ENCODE measurements around the gene FKBP2.

Gene FKBP2

GRCh38 chr11:64284048-64284961, 43.4 kb downstream of the FKBP2 start, which contains the start of gene BAD:
Gene BAD, minus strand, starts transcription at chr11:64284665. Its CDS starts 297 bp downstream, at chr11:64284368.
- H3K4me3 ChIP-seq, result peak within 1 kb of the TSS; percentile 92
- DNase-seq (ENCODE audit: low read depth, low spot score), result peak; percentile 45
- peak within 1 kb of the TSS; percentile 78 for H3K27ac ChIP-seq
- TF ChIP-seq POLR2AphosphoS5 (IDR thresholded peaks at IDR 0.05; ENCODE audit: borderline replicate concordance, low read depth, low read length), result peak; percentile 78; the same call in 1 of the 2 replicates
- TF ChIP-seq EZH2 (IDR thresholded peaks at IDR 0.05), result no peak
- peak; percentile 34 for TF ChIP-seq FOXP2 (optimal IDR thresholded peaks at IDR 0.05; ENCODE audit: control extremely low read depth, extremely low read length, insufficient read depth)
- H3K36me3 ChIP-seq (ENCODE audit: insufficient read depth, low read length), result no peaks in the 10 kb centered on the region; the same call in 1 of the 2 replicates
- H3K9ac ChIP-seq (ENCODE audit: insufficient read length), result peak within 1 kb of the TSS; percentile 66
- no peaks in the 10 kb centered on the region for H3K9me3 ChIP-seq (ENCODE audit: low read depth, low read length)

- no peak for DNase-seq (ENCODE audit: low read depth, low spot score)
- Histone ChIP-seq H3K9ac (ENCODE audit: insufficient read length) (peak within 1 kb of the TSS; percentile 64), H3K9me3 (ENCODE audit: low read depth, low read length) (no peaks in the 10 kb centered on the region), H3K27ac (peak within 1 kb of the TSS; percentile 78), H3K4me3 (peak within 1 kb of the TSS; percentile 92), H3K36me3 (ENCODE audit: insufficient read depth, low read length) (no peaks in the 10 kb centered on the region; the same call in 1 of the 2 replicates)
- TF ChIP-seq POLR2AphosphoS5 (IDR thresholded peaks at IDR 0.05; ENCODE audit: borderline replicate concordance, low read depth, low read length) (no peak), FOXP2 (optimal IDR thresholded peaks at IDR 0.05; ENCODE audit: control extremely low read depth, extremely low read length, insufficient read depth) (no peak), EZH2 (IDR thresholded peaks at IDR 0.05) (no peak)
These were observed 44.3 kb downstream of the FKBP2 start, which contains the start of gene GPR137 for GRCh38 chr11:64284962-64285884. Gene GPR137, plus strand, starts transcription at chr11:64285848. Its CDS starts 677 bp downstream, at chr11:64286525.

DNA sequence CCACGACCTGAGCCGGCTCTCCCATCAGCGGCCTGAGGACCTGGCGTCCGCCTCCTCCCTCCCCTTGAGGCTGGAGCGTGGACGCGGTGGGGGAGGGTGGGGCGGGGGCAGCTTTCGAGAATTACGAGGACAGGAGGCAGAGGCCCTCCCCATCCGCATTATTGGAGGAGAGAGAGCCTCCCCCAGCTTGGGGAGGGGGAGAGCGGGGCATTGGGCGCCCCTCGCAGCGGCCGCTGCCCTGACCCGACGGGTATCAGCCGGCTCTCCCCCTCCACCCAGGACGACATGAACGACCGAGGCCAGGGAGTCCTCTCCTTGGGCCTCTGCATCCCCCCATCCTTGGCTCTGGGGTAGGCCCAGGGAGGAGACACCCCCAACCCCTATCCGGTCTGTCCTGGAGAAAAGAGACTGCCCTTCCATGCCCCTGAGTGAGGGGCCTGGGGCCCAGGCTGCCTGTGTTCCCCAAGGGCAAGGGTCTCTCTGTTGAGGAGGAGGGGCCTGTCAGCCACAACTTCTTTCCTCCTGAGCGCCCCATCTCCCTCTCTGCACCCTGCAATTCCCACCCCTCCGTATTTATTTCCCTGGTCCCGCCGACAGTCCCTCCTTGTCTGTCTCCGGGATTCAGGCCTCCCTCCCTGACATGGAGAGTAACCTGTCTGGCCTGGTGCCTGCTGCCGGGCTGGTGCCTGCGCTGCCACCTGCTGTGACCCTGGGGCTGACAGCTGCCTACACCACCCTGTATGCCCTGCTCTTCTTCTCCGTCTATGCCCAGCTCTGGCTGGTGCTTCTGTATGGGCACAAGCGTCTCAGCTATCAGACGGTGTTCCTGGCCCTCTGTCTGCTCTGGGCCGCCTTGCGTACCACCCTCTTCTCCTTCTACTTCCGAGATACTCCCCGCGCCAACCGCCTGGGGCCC, 45.2 kb downstream of the FKBP2 start:
- peak overlapping the region; percentile 64 for H3K9ac ChIP-seq (ENCODE audit: insufficient read length)

DNA sequence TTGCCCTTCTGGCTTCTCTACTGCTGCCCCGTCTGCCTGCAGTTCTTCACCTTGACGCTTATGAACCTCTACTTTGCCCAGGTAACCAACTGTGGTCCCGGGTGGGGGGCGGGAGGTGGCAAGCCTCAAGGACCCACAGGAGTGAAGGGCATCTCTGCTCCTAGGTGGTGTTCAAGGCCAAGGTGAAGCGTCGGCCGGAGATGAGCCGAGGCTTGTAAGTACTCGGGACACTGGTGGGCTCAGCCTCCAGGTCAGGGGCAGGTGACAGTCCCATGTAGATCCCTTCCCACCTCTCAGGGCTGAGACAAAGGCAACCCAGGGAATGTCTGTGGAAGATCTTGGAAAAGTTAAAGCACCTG, 45.9 kb downstream of the FKBP2 start:
- Histone ChIP-seq H3K27ac (no peak overlapping the region), H3K36me3 (ENCODE audit: insufficient read depth, low read length) (no peaks in the 10 kb centered on the region; the same call in 1 of the 2 replicates), H3K9me3 (ENCODE audit: low read depth, low read length) (no peaks in the 10 kb centered on the region), H3K9ac (ENCODE audit: insufficient read length) (no peak overlapping the region), H3K4me3 (no peak overlapping the region)
- TF ChIP-seq EZH2 (IDR thresholded peaks at IDR 0.05) (no peak), FOXP2 (optimal IDR thresholded peaks at IDR 0.05; ENCODE audit: control extremely low read depth, extremely low read length, insufficient read depth) (no peak), POLR2AphosphoS5 (IDR thresholded peaks at IDR 0.05; ENCODE audit: borderline replicate concordance, low read depth, low read length) (no peak)
- DNase-seq (ENCODE audit: low read depth, low spot score), result no peak

More for the DNA sequence above, 45.2 kb downstream of the FKBP2 start:
- TF ChIP-seq EZH2 (IDR thresholded peaks at IDR 0.05), result no peak
- Histone ChIP-seq H3K27ac (no peak overlapping the region), H3K36me3 (ENCODE audit: insufficient read depth, low read length) (no peaks in the 10 kb centered on the region; the same call in 1 of the 2 replicates), H3K9me3 (ENCODE audit: low read depth, low read length) (no peaks in the 10 kb centered on the region), H3K4me3 (peak overlapping the region; percentile 92)
- DNase-seq (ENCODE audit: low read depth, low spot score), result no peak

DNA sequence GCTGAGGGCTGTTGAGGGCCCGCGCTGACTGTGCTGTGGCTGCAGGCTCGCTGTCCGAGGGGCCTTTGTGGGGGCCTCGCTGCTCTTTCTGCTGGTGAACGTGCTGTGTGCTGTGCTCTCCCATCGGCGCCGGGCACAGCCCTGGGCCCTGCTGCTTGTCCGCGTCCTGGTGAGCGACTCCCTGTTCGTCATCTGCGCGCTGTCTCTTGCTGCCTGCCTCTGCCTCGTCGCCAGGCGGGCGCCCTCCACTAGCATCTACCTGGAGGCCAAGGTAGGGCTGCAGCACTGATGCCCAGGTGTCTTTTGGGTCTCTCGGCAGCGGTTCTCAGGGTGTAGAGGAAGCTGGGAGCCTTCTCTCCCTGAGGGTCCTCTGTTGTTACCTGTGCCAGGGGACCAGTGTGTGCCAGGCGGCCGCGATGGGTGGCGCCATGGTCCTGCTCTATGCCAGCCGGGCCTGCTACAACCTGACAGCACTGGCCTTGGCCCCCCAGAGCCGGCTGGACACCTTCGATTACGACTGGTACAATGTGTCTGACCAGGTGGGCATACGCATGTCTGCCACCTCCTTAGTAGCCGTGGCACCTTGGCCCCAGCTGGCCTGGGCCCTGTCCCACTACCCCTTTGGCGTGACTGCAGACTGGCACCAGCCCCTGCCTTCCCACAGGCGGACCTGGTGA, 46.9 kb downstream of the FKBP2 start:
- H3K36me3 ChIP-seq (ENCODE audit: insufficient read depth, low read length), result no peaks in the 10 kb centered on the region
- no peak overlapping the region for H3K27ac ChIP-seq
- no peak overlapping the region for H3K4me3 ChIP-seq
- no peak for TF ChIP-seq POLR2AphosphoS5 (IDR thresholded peaks at IDR 0.05; ENCODE audit: borderline replicate concordance, low read depth, low read length)
- no peak for TF ChIP-seq FOXP2 (optimal IDR thresholded peaks at IDR 0.05; ENCODE audit: control extremely low read depth, extremely low read length, insufficient read depth)
- no peak for TF ChIP-seq EZH2 (IDR thresholded peaks at IDR 0.05)
- H3K9ac ChIP-seq (ENCODE audit: insufficient read length), result no peak overlapping the region
- no peaks in the 10 kb centered on the region for H3K9me3 ChIP-seq (ENCODE audit: low read depth, low read length)
- no peak for DNase-seq (ENCODE audit: low read depth, low spot score)

DNA sequence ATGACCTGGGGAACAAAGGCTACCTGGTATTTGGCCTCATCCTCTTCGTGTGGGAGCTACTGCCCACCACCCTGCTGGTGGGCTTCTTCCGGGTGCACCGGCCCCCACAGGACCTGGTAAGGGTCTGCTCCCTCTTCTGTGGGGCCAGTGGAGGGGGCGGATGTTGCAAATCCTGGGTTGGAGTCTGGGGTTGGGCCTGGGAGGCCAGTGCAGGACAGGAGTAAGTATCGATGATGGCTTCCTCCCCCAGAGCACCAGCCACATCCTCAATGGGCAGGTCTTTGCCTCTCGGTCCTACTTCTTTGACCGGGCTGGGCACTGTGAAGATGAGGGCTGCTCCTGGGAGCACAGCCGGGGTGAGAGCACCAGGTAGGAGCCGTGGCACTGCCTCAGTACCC, 47.5 kb downstream of the FKBP2 start:
- Histone ChIP-seq H3K36me3 (ENCODE audit: insufficient read depth, low read length) (no peaks in the 10 kb centered on the region), H3K27ac (no peak overlapping the region), H3K9ac (ENCODE audit: insufficient read length) (no peak overlapping the region), H3K4me3 (no peak overlapping the region), H3K9me3 (ENCODE audit: low read depth, low read length) (no peaks in the 10 kb centered on the region)
- DNase-seq (ENCODE audit: low read depth, low spot score), result no peak
- TF ChIP-seq POLR2AphosphoS5 (IDR thresholded peaks at IDR 0.05; ENCODE audit: borderline replicate concordance, low read depth, low read length) (no peak), FOXP2 (optimal IDR thresholded peaks at IDR 0.05; ENCODE audit: control extremely low read depth, extremely low read length, insufficient read depth) (no peak), EZH2 (IDR thresholded peaks at IDR 0.05) (no peak)

- TF ChIP-seq FOXP2 (optimal IDR thresholded peaks at IDR 0.05; ENCODE audit: control extremely low read depth, extremely low read length, insufficient read depth) (no peak), EZH2 (IDR thresholded peaks at IDR 0.05) (no peak), POLR2AphosphoS5 (IDR thresholded peaks at IDR 0.05; ENCODE audit: borderline replicate concordance, low read depth, low read length) (no peak)
- Histone ChIP-seq H3K4me3 (no peak overlapping the region), H3K9me3 (ENCODE audit: low read depth, low read length) (no peaks in the 10 kb centered on the region), H3K9ac (ENCODE audit: insufficient read length) (no peak overlapping the region), H3K36me3 (ENCODE audit: insufficient read depth, low read length) (no peaks in the 10 kb centered on the region), H3K27ac (no peak overlapping the region)
- no peak for DNase-seq (ENCODE audit: low read depth, low spot score)
These were observed 48.2 kb downstream of the FKBP2 start for GRCh38 chr11:64289002-64289564.

All from SK-N-MC (cell line).